HG02852 (cell line): ENCODE measurements around the gene PEMT.

ENCODE experiments used
- ATAC-seq: cut with Tn5 transposase; IDR thresholded peaks from one replicate; pipeline ENCODE4 v1.9.1; 2021; ENCODE audit warnings: mild to moderate bottlenecking, moderate library complexity; ENCODE audit not compliant: unreplicated experiment

PEMT gene

DNA sequence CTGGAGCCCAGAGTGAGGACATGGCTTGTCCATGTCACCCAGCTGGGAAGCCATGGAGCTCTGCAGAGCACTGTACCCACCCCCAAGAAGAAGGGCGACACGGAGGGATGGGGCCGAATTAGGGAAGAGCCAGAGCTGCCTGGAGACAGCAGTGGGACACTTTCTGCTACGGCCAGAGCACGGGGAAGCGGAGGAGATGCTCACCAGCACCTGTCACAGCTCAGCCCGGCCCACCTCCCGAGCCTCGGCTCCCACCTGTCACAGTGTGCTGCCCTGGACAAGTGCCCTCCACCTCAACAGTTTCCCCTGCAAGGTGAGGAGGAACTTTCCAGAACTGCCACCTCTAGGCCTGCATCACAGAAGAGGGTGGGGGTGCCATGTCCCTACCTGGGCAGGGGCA, 36.4 kb downstream of the PEMT start:
- ATAC-seq: no peak

- no peak for ATAC-seq
Measured at GRCh38 chr17:17554266-17554665, 37.2 kb downstream of the PEMT start.

DNA sequence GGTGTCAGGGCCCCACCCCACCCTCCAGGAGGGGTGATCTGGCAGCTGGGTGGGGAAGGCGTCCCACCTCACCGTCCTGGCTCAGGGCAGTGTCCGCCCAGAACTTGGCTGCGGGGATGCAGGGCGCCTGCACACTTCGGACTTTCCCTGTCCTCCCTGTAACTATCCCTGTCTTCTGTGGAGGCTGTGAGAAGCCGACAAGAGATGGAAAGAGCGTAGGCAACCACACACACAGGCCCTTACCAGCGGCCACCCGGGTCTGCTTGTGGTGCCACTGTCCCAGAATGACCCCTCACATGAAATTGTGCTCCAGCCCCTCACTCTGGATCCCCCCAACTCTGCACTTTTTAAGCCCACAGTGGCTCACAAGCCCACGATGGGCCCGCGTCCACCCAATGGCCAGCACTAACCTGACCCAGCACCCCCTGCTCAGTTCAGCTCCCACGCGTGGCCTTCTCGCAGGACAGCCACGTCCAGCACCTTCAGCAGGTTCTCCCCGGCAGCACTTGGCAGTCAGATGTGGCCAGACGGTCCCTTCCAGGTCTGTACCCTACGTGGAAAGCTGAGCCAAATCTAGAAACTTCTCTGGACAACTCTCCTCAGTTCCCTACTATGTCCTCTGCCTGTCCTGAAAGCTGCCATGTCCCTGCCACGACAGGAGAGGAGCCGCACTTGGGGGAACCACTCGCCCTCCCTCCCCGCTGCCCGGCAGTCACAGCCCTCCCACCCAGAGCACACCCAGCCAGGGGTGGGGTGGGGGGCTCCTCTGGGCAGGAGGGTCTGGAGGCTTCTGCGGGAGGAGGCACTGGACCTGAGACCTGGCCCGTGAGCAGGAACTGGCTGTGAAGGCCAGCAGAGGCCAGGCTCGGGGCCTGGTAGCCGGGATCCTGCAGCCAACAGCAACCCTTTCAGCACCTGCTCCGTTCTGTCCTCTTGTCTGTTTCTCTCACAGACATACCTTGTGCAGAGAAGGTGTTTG, 38.0 kb downstream of the PEMT start:
- no peak for ATAC-seq

DNA sequence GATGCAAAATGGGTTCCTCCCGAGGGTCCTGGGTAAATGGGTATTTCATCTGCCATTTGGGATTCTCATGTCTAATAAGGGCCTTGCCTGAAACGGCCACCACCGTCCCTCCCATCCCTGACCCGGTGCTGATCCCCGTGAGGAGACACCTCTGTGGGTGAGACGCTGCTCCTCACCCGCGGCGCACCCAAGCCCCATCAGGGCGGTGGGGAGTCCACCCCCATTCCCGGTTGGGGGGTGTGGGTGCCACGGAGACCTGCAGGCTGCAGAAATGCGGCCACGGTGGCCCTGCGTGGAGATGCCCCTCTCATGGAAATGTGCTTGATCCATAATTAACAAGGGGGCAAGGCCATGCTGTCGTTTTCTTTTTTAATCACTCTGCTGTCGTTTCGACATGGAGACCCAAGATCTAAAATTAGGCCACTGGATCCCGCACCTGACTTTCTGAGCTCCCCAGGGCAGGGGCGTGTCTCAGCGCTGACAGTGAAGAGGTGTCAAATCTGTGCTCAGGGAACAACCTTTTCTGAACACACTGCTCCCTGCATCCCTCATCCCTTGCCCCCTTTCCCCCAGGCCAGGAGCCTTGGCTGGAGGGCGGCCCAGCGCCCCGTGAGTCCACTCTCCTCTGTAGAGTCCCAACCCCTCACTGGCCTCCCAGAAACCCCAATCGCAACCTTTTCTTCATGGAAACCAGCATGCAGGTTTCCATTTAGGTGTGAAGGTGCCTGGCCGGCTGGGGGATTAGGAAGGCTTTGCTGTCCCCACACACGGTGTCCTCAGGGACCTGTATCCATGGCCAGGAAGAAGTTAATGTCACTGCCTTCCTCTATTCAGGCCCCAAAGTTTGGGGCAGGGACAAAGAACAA, 38.9 kb downstream of the PEMT start:
- ATAC-seq: no peak

GRCh38 chr17:17551361-17551760, 40.1 kb downstream of the PEMT start:
- ATAC-seq: no peak

- ATAC-seq: no peak
Measured at GRCh38 chr17:17549732-17550366, 41.7 kb downstream of the PEMT start.

GRCh38 chr17:17548044-17548443, 43.5 kb downstream of the PEMT start:
- no peak for ATAC-seq

GRCh38 chr17:17547210-17547764, 44.2 kb downstream of the PEMT start:
- no peak for ATAC-seq

DNA sequence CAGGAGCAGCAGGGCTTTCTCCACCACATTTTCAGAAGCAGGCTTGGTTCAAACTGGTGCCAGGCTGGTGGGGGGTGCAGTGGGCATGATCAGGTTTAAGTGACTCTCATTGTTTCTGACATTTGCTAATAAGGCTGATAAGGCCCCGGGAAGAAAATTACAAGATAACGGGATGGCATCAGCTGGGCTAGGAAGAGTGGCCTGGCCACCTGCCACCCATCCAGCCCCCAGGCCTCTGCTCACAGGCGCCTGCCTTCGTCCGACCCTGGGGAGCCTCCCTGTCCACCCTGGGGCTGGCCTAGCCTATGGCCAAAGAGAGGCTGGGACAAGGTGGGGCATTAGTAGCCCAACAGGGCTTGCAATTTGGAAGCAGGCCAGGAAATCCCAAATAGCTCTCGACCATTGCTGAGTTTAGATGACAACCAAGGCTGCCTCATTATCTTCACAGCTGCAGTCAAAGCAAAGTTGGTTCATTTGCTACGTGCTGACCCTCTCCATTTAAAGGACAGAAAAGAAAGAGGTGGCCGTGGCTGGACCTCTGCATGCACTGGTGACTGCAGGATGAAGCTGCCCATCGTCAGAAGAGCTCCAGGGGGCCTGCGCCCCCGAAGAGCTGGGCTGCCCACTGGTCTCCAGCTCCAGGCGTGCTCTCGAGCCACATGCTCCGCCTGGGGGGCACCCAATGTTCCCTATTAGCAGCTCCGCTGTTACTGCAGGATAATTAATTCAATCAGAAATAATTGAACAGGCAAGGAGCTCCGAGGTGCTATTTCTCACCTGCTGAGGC, 44.9 kb downstream of the PEMT start:
- ATAC-seq: no peak

GRCh38 chr17:17545984-17546383, 45.5 kb downstream of the PEMT start:
- ATAC-seq: no peak

- ATAC-seq: no peak
Measured at GRCh38 chr17:17545031-17545820, 46.3 kb downstream of the PEMT start.

GRCh38 chr17:17542906-17543635, 48.4 kb downstream of the PEMT start:
- ATAC-seq: no peak

DNA sequence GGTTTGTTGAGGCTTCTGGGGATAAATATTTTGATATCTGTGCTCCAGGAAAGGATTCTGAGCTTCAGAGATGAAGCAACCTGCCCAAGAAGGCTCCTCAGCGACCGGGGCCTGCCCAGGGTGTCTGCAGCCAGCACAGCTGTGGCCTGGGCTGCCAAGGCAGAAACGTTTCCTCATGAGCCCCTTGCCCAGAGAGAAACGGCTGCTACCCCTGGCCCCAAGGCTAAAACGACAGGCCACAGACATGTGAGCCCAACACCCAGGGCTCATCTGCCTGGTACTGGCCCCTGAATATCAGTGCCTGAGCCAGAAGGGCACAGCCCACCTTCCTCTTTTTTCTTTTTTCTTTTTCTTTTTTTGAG, 49.9 kb downstream of the PEMT start:
- ATAC-seq: no peak

GRCh38 chr17:17540935-17541639, 50.4 kb downstream of the PEMT start:
- no peak for ATAC-seq

- ATAC-seq: no peak
Measured at GRCh38 chr17:17540278-17540906, 51.1 kb downstream of the PEMT start.

GRCh38 chr17:17539591-17539990, 51.9 kb downstream of the PEMT start:
- no peak for ATAC-seq
